Measurements from ENCODE around the gene LRRC8C. TPM values are rescaled to one million over a fixed set of nuclear protein-coding genes. Genes with fewer than 3 reads are reported as not detected.
"Not testable (repeated sequence)": the region's sequence is repeated elsewhere in the genome, so short reads cannot be mapped to it uniquely, and the experiment has no call there.

The LRRC8C gene
- total RNA-seq, 1 donor from 2014 or later = 2.3 TPM

GRCh38 chr1:89702520-89703045 is 69.7 kb downstream of the LRRC8C start:
- Mint-ChIP-seq H3K36me3 (ENCODE audit: low read depth, unreplicated experiment) (no peaks in the 10 kb centered on the region), H3K27me3 (ENCODE audit: low read depth, unreplicated experiment) (no peaks in the 10 kb centered on the region), H3K4me1 (ENCODE audit: low read depth, unreplicated experiment) (peaks cover 9% of the 10 kb centered on the region), H3K9me3 (ENCODE audit: unreplicated experiment) (peaks cover 4% of the 10 kb centered on the region), H3K4me3 (ENCODE audit: unreplicated experiment) (no peak overlapping the region), H3K27ac (ENCODE audit: unreplicated experiment) (no peak overlapping the region)
- Histone ChIP-seq H2AFZ (ENCODE audit: low read depth, low read length) (no peak overlapping the region), H3K36me3 (ENCODE audit: insufficient read depth, low read length) (no peaks in the 10 kb centered on the region), H3K4me2 (ENCODE audit: low read length) (no peak overlapping the region), H3K9ac (ENCODE audit: low read length) (no peak overlapping the region), H3K4me3 (ENCODE audit: insufficient read depth, low read depth, low read length) (no peak overlapping the region), H3K4me1 (ENCODE audit: insufficient read depth, low read length) (no peaks in the 10 kb centered on the region), H4K20me1 (ENCODE audit: insufficient read depth, low read length) (no peaks in the 10 kb centered on the region), H3K79me2 (ENCODE audit: insufficient read depth, low read length) (no peaks in the 10 kb centered on the region), H3K9me3 (ENCODE audit: insufficient read depth, low read depth, low read length) (no peaks in the 10 kb centered on the region), H3K27me3 (ENCODE audit: insufficient read depth, low read length) (no peaks in the 10 kb centered on the region), H3K27ac (ENCODE audit: low read depth, low read length) (no peak overlapping the region)
- no peak for TF ChIP-seq EZH2 (IDR thresholded peaks at IDR 0.05; ENCODE audit: insufficient read depth, low read length)
- no peak for TF ChIP-seq CTCF (IDR thresholded peaks at IDR 0.05; ENCODE audit: insufficient read depth, low read depth, low read length)
- no peak for DNase-seq (ENCODE audit: low read depth)
- no peak for FAIRE-seq

GRCh38 chr1:89703469-89703868 is 70.5 kb downstream of the LRRC8C start:
- no peak for DNase-seq (ENCODE audit: low read depth)
- Mint-ChIP-seq H3K4me3 (ENCODE audit: unreplicated experiment) (no peak overlapping the region), H3K27me3 (ENCODE audit: low read depth, unreplicated experiment) (no peaks in the 10 kb centered on the region), H3K36me3 (ENCODE audit: low read depth, unreplicated experiment) (no peaks in the 10 kb centered on the region), H3K9me3 (ENCODE audit: unreplicated experiment) (peaks cover 4% of the 10 kb centered on the region), H3K27ac (ENCODE audit: unreplicated experiment) (no peak overlapping the region), H3K4me1 (ENCODE audit: low read depth, unreplicated experiment) (peaks cover 11% of the 10 kb centered on the region)
- Histone ChIP-seq H2AFZ (ENCODE audit: low read depth, low read length) (no peak overlapping the region), H3K79me2 (ENCODE audit: insufficient read depth, low read length) (no peaks in the 10 kb centered on the region), H3K9me3 (ENCODE audit: insufficient read depth, low read depth, low read length) (no peaks in the 10 kb centered on the region), H3K4me2 (ENCODE audit: low read length) (no peak overlapping the region), H3K4me1 (ENCODE audit: insufficient read depth, low read length) (no peaks in the 10 kb centered on the region), H3K9ac (ENCODE audit: low read length) (no peak overlapping the region), H3K27ac (ENCODE audit: low read depth, low read length) (no peak overlapping the region), H4K20me1 (ENCODE audit: insufficient read depth, low read length) (no peaks in the 10 kb centered on the region), H3K27me3 (ENCODE audit: insufficient read depth, low read length) (no peaks in the 10 kb centered on the region), H3K4me3 (ENCODE audit: insufficient read depth, low read depth, low read length) (no peak overlapping the region), H3K36me3 (ENCODE audit: insufficient read depth, low read length) (no peaks in the 10 kb centered on the region)
- no peak for FAIRE-seq
- no peak for TF ChIP-seq EZH2 (IDR thresholded peaks at IDR 0.05; ENCODE audit: insufficient read depth, low read length)
- TF ChIP-seq CTCF (IDR thresholded peaks at IDR 0.05; ENCODE audit: insufficient read depth, low read depth, low read length) = no peak

- Histone ChIP-seq H3K4me1 (ENCODE audit: insufficient read depth, low read length) (peaks cover 4% of the 10 kb centered on the region), H3K4me2 (ENCODE audit: low read length) (no peak overlapping the region), H4K20me1 (ENCODE audit: insufficient read depth, low read length) (no peaks in the 10 kb centered on the region), H3K9ac (ENCODE audit: low read length) (no peak overlapping the region), H3K27ac (ENCODE audit: low read depth, low read length) (no peak overlapping the region), H3K36me3 (ENCODE audit: insufficient read depth, low read length) (no peaks in the 10 kb centered on the region), H3K9me3 (ENCODE audit: insufficient read depth, low read depth, low read length) (no peaks in the 10 kb centered on the region), H3K27me3 (ENCODE audit: insufficient read depth, low read length) (no peaks in the 10 kb centered on the region), H2AFZ (ENCODE audit: low read depth, low read length) (no peak overlapping the region), H3K79me2 (ENCODE audit: insufficient read depth, low read length) (no peaks in the 10 kb centered on the region), H3K4me3 (ENCODE audit: insufficient read depth, low read depth, low read length) (no peak overlapping the region)
- H3K27me3 Mint-ChIP-seq (ENCODE audit: low read depth, unreplicated experiment) = no peaks in the 10 kb centered on the region
- H3K36me3 Mint-ChIP-seq (ENCODE audit: low read depth, unreplicated experiment) = no peaks in the 10 kb centered on the region
- FAIRE-seq = no peak
- no peak for TF ChIP-seq EZH2 (IDR thresholded peaks at IDR 0.05; ENCODE audit: insufficient read depth, low read length)
- no peak for TF ChIP-seq CTCF (IDR thresholded peaks at IDR 0.05; ENCODE audit: insufficient read depth, low read depth, low read length)
- H3K4me1 Mint-ChIP-seq (ENCODE audit: low read depth, unreplicated experiment) = peaks cover 16% of the 10 kb centered on the region
- DNase-seq (ENCODE audit: low read depth) = no peak
- no peak overlapping the region for H3K27ac Mint-ChIP-seq (ENCODE audit: unreplicated experiment)
- H3K9me3 Mint-ChIP-seq (ENCODE audit: unreplicated experiment) = peaks cover 4% of the 10 kb centered on the region
- H3K4me3 Mint-ChIP-seq (ENCODE audit: unreplicated experiment) = no peak overlapping the region
These were observed 71.1 kb downstream of the LRRC8C start for GRCh38 chr1:89704014-89704413.

GRCh38 chr1:89704885-89705284 is 72.0 kb downstream of the LRRC8C start:
- not testable (repeated sequence) for H4K20me1 ChIP-seq (ENCODE audit: insufficient read depth, low read length); H3K79me2 ChIP-seq (ENCODE audit: insufficient read depth, low read length); H2AFZ ChIP-seq (ENCODE audit: low read depth, low read length); H3K4me3 ChIP-seq (ENCODE audit: insufficient read depth, low read depth, low read length); H3K9me3 Mint-ChIP-seq (ENCODE audit: unreplicated experiment); H3K36me3 ChIP-seq (ENCODE audit: insufficient read depth, low read length); H3K9me3 ChIP-seq (ENCODE audit: insufficient read depth, low read depth, low read length); H3K27me3 ChIP-seq (ENCODE audit: insufficient read depth, low read length); H3K27ac Mint-ChIP-seq (ENCODE audit: unreplicated experiment); H3K27ac ChIP-seq (ENCODE audit: low read depth, low read length); H3K27me3 Mint-ChIP-seq (ENCODE audit: low read depth, unreplicated experiment); FAIRE-seq; H3K4me3 Mint-ChIP-seq (ENCODE audit: unreplicated experiment); H3K4me2 ChIP-seq (ENCODE audit: low read length); H3K36me3 Mint-ChIP-seq (ENCODE audit: low read depth, unreplicated experiment); DNase-seq (ENCODE audit: low read depth); H3K9ac ChIP-seq (ENCODE audit: low read length); H3K4me1 ChIP-seq (ENCODE audit: insufficient read depth, low read length)
- H3K4me1 Mint-ChIP-seq (ENCODE audit: low read depth, unreplicated experiment) = peaks cover 24% of the 10 kb centered on the region

All from astrocyte (in vitro differentiated cells and primary cell).